Measurements from ENCODE around the gene ANKRD44. TPM values are rescaled to one million over a fixed set of nuclear protein-coding genes. Genes with fewer than 3 reads are reported as not detected.
A peak's percentile ranks its signal among the peaks of the same experiment; 100 is the strongest.

ANKRD44 gene
- total and polyA plus RNA-seq, 7 donors, result 0.35 to 9.3 (median 1.7) TPM

GRCh38 chr2:197174539-197175094 is 136.0 kb downstream of the ANKRD44 start:
- H3K36me3 ChIP-seq (ENCODE audit: insufficient read depth in 1 of 2, low read depth in 1 of 2), result no peaks in the 10 kb centered on the region
- no peak for TF ChIP-seq CTCF (IDR thresholded peaks at IDR 0.05)
- intact Hi-C loops (cut with DNase I), result loop anchor here in 1 of 2 donors (5.0 kb wide), 1 partner anchor 62 kb away; no protein-coding TSS in a partner anchor
- H3K4me1 ChIP-seq, result peaks cover 6% of the 10 kb centered on the region
- H3K9me3 ChIP-seq, result no peaks in the 10 kb centered on the region
- H3K27ac ChIP-seq, result no peak overlapping the region
- ATAC-seq (peak; percentile 46 to 98 (median 71)), DNase-seq (no peak)
- WGBS, 3 donors, result 46 to 57% (median 50%) methylated on average over 2 of the region's 2 CpGs
- no peaks in the 10 kb centered on the region for H3K27me3 ChIP-seq (ENCODE audit: insufficient read depth in 3 of 3, low read length in 2 of 3)
- H3K4me3 ChIP-seq, result no peak overlapping the region

GRCh38 chr2:197171582-197171981 is 139.0 kb downstream of the ANKRD44 start:
- WGBS, 3 donors, result 93 to 97% (median 95%) methylated on average over 4 of the region's 4 CpGs

GRCh38 chr2:197170208-197170607 is 140.4 kb downstream of the ANKRD44 start:
- TF ChIP-seq CTCF (IDR thresholded peaks at IDR 0.05), result no peak
- intact Hi-C loops (cut with DNase I), result no loop called here
- no peak for ATAC-seq
- DNase-seq, result no peak
- Histone ChIP-seq H3K27ac (no peak overlapping the region), H3K9me3 (no peaks in the 10 kb centered on the region), H3K4me1 (no peaks in the 10 kb centered on the region), H3K27me3 (ENCODE audit: insufficient read depth in 3 of 3, low read length in 2 of 3) (no peaks in the 10 kb centered on the region), H3K4me3 (no peak overlapping the region), H3K36me3 (ENCODE audit: insufficient read depth in 1 of 2, low read depth in 1 of 2) (no peaks in the 10 kb centered on the region)
- 44 to 76% (median 59%) methylated on average over 1 of the region's 1 CpG for WGBS, 3 donors

More at GRCh38 chr2:197171582-197171981, 139.0 kb downstream of the ANKRD44 start:
- intact Hi-C loops (cut with DNase I), result no loop called here
- Histone ChIP-seq H3K36me3 (ENCODE audit: insufficient read depth in 1 of 2, low read depth in 1 of 2) (no peaks in the 10 kb centered on the region), H3K9me3 (no peaks in the 10 kb centered on the region), H3K27ac (no peak overlapping the region), H3K4me3 (no peak overlapping the region), H3K27me3 (ENCODE audit: insufficient read depth in 3 of 3, low read length in 2 of 3) (no peaks in the 10 kb centered on the region), H3K4me1 (peaks cover 3% of the 10 kb centered on the region)
- TF ChIP-seq CTCF (IDR thresholded peaks at IDR 0.05), result no peak
- ATAC-seq (no peak), DNase-seq (no peak)

GRCh38 chr2:197168705-197169104 is 141.9 kb downstream of the ANKRD44 start:
- intact Hi-C loops (cut with DNase I), result no loop called here
- peak; percentile 43 for TF ChIP-seq CTCF (IDR thresholded peaks at IDR 0.05)

More at GRCh38 chr2:197168705-197169104, 141.9 kb downstream of the ANKRD44 start:
- H3K36me3 ChIP-seq (ENCODE audit: insufficient read depth in 1 of 2, low read depth in 1 of 2), result no peaks in the 10 kb centered on the region
- H3K27ac ChIP-seq, result no peak overlapping the region
- no peak overlapping the region for H3K4me3 ChIP-seq
- 25 to 40% (median 35%) methylated on average over 5 of the region's 5 CpGs for WGBS, 3 donors
- DNase-seq, result peak; percentile 55 to 57
- peak in 3 of 4 donors; percentile 56 to 75 (median 57) for ATAC-seq
- H3K27me3 ChIP-seq (ENCODE audit: insufficient read depth in 3 of 3, low read length in 2 of 3), result no peaks in the 10 kb centered on the region
- no peaks in the 10 kb centered on the region for H3K4me1 ChIP-seq
- H3K9me3 ChIP-seq, result no peaks in the 10 kb centered on the region
